ENCODE data around the gene CYGB.

DNA sequence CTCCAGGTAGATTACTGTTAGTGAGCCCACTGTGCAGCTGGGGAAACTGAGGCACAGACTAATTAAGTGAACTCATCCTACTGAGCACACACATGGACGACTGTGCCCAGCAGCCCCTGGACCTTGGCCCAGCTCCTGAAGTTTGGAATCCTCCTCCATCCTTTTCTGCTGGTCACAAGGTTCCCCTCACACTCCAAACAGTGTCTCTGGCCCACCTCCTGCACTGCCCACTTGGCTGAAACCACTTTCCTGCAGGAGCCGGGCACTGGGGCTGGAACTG, 39.9 kb downstream of the CYGB start:
- TF ChIP-seq POLR2A (IDR thresholded peaks at IDR 0.05; ENCODE audit: extremely low read depth, insufficient read length) (no peak), MYC (IDR thresholded peaks at IDR 0.05; ENCODE audit: low read depth, low read length) (no peak)
- TF ChIP-seq, protein P1, sequence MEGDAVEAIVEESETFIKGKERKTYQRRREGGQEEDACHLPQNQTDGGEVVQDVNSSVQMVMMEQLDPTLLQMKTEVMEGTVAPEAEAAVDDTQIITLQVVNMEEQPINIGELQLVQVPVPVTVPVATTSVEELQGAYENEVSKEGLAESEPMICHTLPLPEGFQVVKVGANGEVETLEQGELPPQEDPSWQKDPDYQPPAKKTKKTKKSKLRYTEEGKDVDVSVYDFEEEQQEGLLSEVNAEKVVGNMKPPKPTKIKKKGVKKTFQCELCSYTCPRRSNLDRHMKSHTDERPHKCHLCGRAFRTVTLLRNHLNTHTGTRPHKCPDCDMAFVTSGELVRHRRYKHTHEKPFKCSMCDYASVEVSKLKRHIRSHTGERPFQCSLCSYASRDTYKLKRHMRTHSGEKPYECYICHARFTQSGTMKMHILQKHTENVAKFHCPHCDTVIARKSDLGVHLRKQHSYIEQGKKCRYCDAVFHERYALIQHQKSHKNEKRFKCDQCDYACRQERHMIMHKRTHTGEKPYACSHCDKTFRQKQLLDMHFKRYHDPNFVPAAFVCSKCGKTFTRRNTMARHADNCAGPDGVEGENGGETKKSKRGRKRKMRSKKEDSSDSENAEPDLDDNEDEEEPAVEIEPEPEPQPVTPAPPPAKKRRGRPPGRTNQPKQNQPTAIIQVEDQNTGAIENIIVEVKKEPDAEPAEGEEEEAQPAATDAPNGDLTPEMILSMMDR (IDR thresholded peaks at IDR 0.05; ENCODE audit: low read depth, low read length): no peak
- TF ChIP-seq, protein P2, sequence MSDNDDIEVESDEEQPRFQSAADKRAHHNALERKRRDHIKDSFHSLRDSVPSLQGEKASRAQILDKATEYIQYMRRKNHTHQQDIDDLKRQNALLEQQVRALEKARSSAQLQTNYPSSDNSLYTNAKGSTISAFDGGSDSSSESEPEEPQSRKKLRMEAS (IDR thresholded peaks at IDR 0.05; ENCODE audit: low read depth, low read length): no peak
